HUES64 (cell line): ENCODE data around the gene FMNL1.

ENCODE experiments used
- H3K27ac ChIP-seq: 2 replicates; pipeline ENCODE4 v1.7.0; 2013; ENCODE audit warnings: low read depth, low read length, inconsistent platforms
- H3K27me3 ChIP-seq: 2 replicates; pipeline ENCODE4 v1.6.1; 2013; ENCODE audit warnings: mild to moderate bottlenecking, low read length; ENCODE audit not compliant: insufficient read depth
- H3K36me3 ChIP-seq: 2 replicates; pipeline ENCODE4 v1.6.1; 2013; ENCODE audit warnings: mild to moderate bottlenecking, low read length; ENCODE audit not compliant: insufficient read depth
- H3K4me1 ChIP-seq: 2 replicates; pipeline ENCODE4 v1.6.1; 2013; ENCODE audit warnings: mild to moderate bottlenecking, low read length, moderate library complexity; ENCODE audit not compliant: insufficient read depth
- H3K4me3 ChIP-seq: 2 replicates; pipeline ENCODE4 v1.5.1; 2013; ENCODE audit warnings: mild to moderate bottlenecking, low read length, moderate library complexity
- H3K9ac ChIP-seq: 2 replicates; pipeline ENCODE4 v1.6.1; 2013; ENCODE audit warnings: mild to moderate bottlenecking, low read depth, low read length
- H3K9me3 ChIP-seq: 2 replicates; pipeline ENCODE4 v1.6.1; 2013; ENCODE audit warnings: low read depth, low read length; ENCODE audit not compliant: insufficient read depth
- WGBS: fragments of 150-250, 120-280 bp; methylation state at CpG from one replicate; pipeline ENCODE4 v1.1.7; 2013; ENCODE audit warnings: missing lambda C conversion rate; 5-methylcytosine and 5-hydroxymethylcytosine counted together

Gene FMNL1

DNA sequence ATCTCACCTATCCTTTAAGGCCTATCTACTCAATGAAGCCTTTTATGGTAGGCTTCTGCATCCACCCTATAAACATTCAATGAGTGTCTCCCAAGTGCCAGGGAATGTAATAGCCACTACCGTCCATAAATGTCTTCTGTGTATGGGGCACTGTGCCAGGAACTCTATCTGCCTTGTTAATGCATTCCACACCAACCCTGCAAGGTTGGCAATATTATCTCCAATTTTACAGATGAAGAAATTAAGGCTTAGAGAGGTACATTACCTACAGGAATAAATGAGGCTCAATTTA is 75.1 kb downstream of the FMNL1 start:
- Histone ChIP-seq H3K27me3 (no peaks in the 10 kb centered on the region), H3K4me3 (no peak overlapping the region), H3K27ac (no peak overlapping the region), H3K4me1 (0 out of 2 replicates have a peak, but pooled peaks cover 4% of the 10 kb centered on the region), H3K9ac (no peak overlapping the region), H3K9me3 (no peaks in the 10 kb centered on the region), H3K36me3 (no peaks in the 10 kb centered on the region)
- 92% methylated on average over 1 of the region's 1 CpG for WGBS
